Ureter (tissue), 1 donor: Measurements from ENCODE around the gene SETDB1. TPM values are rescaled to one million over a fixed set of nuclear protein-coding genes. Genes with fewer than 3 reads are reported as not detected.
"Not testable (repeated sequence)": the region's sequence is repeated elsewhere in the genome, so short reads cannot be mapped to it uniquely, and the experiment has no call there.

Source experiments
- DNase-seq: peaks from one replicate; pipeline ENCODE4 v3.0.0-alpha.2; 2020; ENCODE audit warnings: low spot score
- total RNA-seq: library from RNA; stranded (reverse); gene quantifications from one replicate; pipeline ENCODE4 v1.2.4, GENCODE V29; 2023
- donor health status: DM: yes; HTN: yes; CAD: no.

The SETDB1 gene
- total RNA-seq, 1 donor from 2014 or later = 56.9 TPM

GRCh38 chr1:150928775-150929174 lies 2.6 kb downstream of the SETDB1 start:
- not testable (repeated sequence) for DNase-seq

DNA sequence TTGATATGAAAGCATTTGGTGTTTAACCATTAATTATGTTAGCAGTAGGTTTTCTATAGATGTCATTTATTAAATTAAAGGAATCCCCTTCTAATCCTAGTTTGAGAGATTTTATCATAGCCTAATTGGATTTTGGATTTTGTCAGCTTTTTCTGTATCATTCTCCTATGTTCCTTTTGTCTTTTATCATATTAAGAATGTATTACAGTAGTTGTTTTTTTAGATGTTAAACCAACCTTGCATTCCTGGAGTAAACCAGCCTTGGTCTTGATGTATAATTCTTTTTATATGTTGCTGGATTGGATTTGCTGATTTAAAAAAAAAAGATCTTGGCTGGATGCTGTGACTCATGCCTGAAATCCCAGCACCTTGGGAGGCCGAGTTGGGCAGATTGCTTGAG lies 5.6 kb downstream of the SETDB1 start:
- no peak for DNase-seq

DNA sequence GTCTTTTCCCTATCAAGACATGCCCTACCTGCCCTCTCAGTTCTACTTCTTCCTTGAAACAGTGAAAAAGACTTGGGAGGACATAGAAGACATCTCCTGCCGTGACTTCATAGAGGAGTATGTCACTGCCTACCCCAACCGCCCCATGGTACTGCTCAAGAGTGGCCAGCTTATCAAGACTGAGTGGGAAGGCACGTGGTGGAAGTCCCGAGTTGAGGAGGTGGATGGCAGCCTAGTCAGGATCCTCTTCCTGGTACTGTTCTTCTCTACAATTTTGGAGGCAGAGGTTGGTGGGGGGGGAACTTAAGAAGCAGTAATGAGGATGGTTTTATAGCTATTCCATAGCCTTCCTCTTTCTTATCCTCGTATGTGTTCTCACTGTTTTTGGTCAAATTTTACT lies 18.7 kb downstream of the SETDB1 start:
- DNase-seq = no peak

DNA sequence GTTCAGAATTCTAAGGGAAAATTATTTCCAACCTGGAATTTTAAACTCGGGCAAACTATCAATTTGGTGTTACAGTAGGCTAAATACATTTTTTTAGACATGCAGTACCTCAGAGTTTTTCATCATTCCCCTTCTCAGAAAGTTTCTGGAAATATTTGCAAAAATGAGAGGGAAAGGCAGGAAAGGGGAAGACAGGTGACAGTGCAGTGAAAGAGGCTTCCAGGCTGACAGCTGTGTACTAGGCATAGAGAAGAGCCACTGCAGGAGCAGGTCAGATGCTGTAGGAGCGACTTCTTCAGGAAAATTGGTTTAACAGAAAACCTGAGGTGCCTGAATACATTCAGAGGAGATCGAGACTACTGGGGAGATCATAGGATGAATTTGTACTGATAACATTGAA lies 28.5 kb downstream of the SETDB1 start:
- no peak for DNase-seq

- no peak for DNase-seq
Measured at GRCh38 chr1:150955280-150955679, 29.1 kb downstream of the SETDB1 start.

DNA sequence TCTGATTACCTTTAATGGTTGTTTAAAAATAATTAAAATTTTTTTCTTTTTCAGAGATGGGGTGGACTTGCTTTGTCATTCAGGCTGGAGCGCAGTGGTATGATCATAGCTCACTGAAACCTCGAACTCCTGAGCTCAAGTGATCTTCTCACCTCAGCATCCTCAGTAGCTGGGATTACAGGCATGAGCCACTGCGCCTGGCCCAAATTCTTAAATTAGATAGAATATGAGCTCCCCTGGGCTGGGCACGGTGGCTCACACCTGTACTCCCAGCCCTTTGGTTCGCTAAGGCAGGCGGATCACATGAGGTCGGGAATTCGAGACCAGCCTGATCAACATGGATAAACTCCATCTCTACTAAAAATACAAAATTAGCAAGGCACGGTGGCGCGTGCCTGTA lies 31.5 kb downstream of the SETDB1 start:
- DNase-seq = no peak

DNA sequence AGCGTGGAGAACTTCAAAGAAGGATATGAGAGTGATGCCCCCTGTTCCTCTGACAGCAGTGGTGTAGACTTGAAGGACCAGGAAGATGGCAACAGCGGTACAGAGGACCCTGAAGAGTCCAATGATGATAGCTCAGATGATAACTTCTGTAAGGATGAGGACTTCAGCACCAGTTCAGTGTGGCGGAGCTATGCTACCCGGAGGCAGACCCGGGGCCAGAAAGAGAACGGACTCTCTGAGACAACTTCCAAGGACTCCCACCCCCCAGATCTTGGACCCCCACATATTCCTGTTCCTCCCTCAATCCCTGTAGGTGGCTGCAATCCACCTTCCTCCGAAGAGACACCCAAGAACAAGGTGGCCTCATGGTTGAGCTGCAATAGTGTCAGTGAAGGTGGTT lies 34.5 kb downstream of the SETDB1 start:
- DNase-seq = no peak

GRCh38 chr1:150961756-150962155 lies 35.6 kb downstream of the SETDB1 start:
- DNase-seq = no peak

GRCh38 chr1:150963321-150964163 lies 37.4 kb downstream of the SETDB1 start:
- no peak for DNase-seq

DNA sequence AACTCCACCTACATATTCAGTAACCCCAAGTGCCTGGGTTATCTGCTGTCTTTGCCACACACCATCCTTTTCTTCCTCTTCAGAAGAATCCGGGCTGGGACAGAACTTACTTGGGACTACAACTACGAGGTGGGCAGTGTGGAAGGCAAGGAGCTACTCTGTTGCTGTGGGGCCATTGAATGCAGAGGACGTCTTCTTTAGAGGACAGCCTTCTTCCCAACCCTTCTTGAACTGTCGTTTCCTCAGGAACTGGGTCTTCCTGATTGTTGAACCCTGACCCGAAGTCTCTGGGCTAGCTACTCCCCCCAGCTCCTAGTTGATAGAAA lies 38.0 kb downstream of the SETDB1 start:
- no peak for DNase-seq

DNA sequence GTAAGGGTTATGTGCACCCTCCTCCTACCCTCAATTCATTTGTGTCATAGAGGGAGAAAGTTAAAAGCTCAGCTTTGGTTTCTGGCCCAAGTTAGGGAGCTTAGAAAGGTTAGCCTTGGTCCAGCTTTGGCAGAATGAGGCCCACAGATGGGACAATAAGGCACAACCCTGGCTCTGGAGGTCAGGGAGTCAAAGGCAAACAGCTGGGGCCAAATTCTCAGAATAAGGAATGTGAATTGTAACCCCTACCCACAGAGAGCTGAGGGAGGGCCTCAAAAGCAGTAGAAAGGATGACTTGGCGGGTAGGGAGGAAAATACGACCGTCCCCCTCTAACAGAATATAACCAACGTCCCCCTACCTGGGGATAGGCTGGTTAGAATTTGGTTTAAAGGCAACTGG lies 39.4 kb downstream of the SETDB1 start:
- no peak for DNase-seq

DNA sequence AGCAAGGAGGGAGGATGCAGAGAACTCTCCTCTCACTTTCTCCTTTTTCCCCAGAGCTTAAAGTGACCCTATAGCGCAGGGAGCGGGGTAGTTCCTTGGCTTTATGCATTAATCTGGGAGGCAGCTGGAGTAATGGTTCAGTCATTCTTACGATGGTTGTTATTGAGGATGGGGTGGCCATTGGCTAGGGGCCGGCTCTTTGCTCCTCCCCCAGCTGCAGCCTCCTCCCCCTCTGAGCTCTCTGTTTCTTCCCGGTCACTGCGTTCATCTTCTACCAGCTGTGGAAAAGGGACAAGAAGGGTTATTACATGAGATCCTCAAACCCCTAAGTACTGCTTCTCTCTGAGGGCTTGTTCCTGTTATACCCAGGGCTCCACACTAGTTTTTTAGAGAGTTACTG lies 39.8 kb downstream of the SETDB1 start:
- no peak for DNase-seq

GRCh38 chr1:150967936-150968335 lies 41.8 kb downstream of the SETDB1 start:
- no peak for DNase-seq

GRCh38 chr1:150968491-150968890 lies 42.3 kb downstream of the SETDB1 start:
- no peak for DNase-seq

DNA sequence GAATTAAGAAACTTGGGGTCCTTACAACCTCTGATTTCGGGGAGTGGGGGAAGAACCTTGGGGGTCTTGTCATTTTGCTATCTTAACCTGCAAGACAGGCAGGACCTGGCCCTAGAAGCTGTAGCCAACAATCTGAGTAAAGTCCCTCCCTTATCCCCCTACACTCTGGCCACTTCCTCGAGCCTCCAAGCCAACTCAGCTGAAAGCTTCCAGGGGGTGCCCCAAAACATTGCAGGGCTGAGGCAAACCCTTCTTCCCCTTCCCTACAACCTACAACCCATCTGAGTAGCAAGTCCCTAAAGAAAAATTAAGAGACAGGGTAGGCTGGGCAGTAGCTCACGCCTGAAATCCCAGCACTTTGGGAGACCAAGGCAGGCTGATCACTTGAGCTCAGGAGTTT lies 43.5 kb downstream of the SETDB1 start:
- no peak for DNase-seq

GRCh38 chr1:150970808-150971582 lies 44.8 kb downstream of the SETDB1 start:
- DNase-seq = peak; percentile 80

DNA sequence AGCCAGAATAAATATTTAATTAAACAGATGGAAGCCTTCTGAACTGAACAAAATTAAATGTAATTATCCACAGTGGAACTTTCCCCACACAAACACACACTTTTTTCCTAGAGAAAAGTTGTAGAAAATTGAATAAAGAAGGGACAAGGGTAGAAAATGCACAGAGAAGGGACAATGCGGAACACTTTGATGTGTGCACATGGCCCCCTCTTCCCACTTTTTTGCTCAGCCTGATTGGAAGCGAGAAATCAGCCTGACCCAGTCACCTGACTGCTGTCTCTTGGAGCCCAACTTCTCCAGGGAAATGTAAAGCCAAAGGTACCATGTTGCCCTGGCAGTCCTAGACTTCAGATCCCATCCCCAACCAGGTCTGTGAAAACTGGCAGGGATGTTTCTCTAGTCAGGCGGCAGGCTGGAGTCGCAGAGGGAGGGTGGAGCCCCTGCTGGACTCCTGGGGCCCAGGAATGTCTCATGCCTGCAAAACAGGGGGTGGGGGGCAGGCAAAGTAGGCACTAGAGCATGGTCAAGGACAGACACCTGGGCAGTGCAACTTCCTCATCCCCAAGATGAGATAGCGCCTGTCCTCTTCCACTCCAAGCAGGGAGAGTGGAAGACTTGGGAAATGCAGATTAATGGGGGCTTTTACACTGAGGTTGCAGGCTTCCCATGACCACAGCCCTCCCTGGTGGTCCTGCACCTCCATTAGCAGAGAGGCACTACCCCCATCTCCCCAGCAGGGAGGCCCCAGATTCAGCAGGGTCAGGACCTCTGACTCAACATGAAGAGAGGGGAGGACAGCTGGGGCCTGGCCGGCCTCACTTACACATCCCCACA lies 45.6 kb downstream of the SETDB1 start:
- DNase-seq = no peak

DNA sequence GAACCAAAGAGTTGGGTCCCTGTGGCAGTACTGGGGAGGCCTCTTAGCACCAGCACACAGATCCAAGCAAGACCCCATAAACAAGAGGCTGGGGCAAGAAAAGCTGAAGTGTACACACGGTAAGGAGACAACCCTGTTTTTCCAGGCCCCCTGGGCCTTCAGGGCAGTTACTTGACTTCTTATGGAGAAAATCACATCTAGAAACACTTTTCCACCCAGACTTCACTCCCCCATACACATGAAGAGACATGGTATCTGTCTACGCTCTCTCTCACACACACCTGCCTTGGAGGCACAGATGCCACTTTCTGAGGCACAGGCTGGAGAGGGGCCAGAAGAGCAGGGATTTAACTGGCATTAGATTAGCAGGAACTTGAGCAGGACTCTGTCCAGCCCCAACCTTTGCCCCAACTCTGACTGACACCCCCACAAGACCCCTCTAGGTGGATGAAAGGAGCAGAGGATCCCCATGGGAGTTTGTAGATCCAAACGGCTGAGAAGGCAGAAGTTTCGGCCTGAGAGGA lies 46.3 kb downstream of the SETDB1 start:
- no peak for DNase-seq

DNA sequence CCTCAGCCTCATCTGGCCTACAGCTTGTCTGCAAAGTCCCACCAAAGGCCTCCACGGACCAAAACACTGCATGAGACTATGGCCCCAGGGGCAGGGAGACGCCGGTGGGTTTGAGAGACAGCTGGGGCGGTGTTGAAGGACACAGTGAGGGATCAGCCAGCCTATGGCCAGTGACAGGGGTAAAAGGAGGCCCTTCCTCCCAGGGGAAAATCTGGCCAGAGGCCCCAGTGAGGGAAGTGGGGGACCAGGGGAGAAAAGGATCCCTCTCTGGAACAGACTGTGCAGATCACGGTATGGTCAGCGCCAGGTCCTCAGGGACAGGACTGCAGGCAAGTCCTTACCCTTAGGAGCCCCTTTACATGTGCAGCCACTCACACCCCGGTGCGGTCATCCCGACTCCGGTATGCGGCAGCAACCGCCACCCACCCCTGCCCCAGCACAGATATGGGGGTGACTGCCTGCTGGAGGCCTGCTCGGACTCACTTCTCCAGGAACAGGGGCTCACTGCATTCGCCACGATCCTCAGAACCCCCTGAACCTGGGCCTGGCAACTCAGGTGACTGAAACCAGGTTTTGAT lies 47.2 kb downstream of the SETDB1 start:
- DNase-seq = no peak

DNA sequence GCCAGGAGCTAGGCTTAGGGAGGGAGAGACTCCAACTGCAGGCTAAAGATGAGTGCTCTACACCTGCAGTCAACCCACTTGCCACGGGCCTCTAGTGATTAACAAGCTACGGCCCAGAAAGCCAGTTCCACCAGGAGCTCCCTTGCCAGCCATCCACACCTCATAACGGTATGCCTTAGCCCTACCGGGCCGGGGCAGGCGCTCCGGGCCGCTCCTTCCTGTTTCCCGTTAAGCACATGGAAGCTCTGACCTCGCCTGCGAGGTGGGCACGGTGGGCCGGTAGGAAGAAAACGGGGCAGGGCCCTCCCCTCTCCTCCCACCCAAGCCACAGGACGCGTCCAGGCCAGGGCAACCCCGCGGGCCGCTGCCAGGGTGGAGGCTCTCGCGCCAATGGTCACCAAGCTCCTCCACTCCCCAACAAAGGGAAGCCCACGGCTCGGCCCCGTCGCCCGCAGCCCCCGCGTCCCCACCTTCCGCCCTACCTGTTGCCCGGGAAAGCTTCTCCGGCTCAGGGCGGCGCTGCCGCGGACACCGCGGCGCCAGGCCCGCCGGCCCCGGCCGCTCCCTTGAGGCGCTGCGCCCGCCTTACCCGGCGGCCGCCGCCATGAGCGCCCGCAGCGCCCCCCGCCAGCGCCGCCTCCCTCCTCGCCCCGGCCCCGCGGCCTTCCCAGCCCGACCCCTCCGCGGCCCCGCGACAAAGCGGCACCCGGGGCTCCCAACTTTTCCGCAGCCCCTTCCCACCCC lies 47.8 kb downstream of the SETDB1 start:
- DNase-seq = no peak
